ENCODE data around the gene EXT2.

EXT2 gene

DNA sequence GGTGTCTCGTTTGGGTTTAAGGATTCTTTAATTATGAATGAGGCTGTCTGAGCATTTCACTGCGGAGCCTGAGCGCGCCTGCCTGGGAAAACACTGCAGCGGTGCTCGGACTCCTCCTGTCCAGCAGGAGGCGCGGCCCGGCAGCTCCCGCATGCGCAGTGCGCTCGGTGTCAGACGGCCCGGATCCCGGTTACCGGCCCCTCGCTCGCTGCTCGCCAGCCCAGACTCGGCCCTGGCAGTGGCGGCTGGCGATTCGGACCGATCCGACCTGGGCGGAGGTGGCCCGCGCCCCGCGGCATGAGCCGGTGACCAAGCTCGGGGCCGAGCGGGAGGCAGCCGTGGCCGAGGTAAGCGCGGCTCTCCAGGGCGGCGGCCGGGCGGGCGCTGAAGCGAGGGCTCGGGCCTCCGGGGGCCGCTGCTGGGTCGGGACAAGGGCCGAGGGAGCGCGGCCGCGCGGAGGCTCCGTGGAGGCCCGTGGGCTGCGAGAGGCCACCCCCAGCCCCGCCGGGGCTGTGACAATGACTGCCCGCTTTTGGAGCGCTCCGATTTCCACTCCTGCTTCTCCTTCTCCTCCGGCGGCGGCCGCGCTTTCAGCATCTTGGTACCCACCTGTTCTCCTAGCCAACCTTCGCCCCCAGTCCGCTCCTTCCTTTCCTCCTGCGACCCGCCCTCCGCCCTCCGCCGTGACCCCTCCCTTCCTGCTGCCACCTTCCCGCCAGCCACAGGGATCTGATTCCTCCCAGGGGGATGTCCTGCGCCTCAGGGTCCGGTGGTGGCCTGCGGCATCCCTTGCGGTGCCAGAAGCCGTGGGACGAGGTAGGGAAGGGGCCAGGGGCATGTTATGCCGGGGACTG lies at the start of gene EXT2:
Gene EXT2, plus strand, starts transcription at position 173 of the 854 bp plus-strand sequence. CDS start 12,035 bp downstream, outside the sequence.
- DNase-seq: peak; percentile 80

DNA sequence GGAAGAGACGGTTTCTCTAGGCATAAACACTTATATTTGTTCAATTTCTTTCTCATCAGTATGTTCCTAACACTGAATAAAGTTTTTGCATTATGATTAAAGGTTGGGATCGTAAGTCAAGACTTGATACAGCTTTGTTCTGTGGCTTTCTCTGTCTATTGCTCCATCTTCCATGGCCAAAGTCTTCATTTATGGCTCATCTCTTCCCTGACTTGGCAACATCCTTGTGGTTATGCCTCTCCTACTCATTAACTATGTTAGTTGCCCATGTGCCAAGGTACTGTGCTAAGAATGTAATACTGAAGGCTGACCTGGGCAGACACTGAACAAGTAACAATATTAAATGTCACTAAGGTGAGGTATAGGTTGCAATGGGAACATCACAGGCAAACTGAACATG lies 49.3 kb upstream of the EXT2 start:
- DNase-seq: no peak

DNA sequence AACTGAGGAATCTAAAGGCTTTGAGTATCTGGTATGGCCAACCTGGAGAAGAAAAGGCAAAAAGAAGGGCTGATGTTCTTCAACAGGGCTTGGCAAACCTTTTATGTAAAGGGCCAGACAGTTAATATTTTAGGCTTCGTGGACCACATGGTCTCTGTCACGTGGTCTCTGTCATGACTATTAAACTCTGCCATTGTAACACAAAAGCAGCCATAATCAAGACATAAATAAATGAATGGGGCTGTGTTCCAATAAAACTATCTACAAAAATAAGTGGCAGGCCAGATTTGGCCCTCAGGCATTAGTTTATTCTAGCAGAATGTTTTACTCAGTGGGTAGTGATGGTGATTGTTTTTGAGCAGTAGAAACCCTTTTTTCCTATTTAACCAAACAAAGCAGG lies 48.2 kb upstream of the EXT2 start:
- no peak for DNase-seq

DNA sequence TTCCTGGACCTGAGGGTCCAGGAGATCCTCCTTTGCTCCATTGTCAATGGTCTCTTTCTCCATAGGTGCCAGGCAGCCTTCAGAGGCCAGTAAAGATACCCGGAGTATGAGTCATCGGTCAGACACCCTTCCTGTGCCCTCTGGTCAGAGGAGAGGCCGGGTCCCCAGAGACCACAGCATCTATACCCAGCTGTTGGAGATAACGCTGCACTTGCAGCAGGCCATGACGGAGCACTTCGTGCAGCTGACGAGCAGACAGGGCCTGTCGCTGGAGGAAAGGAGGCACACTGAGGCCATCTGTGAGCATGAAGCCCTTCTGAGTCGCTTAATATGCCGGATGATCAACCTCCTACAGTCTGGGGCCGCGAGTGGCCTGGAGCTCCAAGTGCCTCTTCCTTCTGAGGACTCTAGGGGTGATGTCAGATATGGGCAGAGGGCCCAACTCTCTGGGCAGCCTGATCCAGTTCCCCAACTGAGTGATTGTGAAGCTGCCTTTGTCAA lies 47.5 kb upstream of the EXT2 start, which contains the start of gene ACCSL:
Gene ACCSL, plus strand, starts transcription at position 51 of the 501 bp plus-strand sequence. Its CDS starts 56 bp downstream, at position 107.
- DNase-seq: no peak

DNA sequence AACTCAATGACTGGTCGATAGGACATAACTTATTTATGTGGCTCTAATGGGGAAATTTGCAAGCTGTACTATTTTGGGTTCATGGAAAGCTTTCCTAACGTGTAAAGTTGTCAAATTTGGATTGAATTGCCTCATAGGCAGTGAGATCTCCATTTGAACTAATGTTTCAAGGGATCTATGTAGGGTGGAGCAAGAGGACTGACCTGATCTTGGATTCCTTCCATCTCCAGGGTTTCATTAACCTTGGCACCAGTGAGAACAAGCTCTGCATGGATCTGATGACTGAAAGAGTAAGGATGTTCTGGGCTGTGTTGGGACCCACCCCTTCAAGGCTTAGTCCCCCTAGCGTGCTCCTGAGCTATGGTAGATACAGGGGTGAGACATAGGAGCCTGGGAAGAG lies 45.6 kb upstream of the EXT2 start:
- no peak for DNase-seq

DNA sequence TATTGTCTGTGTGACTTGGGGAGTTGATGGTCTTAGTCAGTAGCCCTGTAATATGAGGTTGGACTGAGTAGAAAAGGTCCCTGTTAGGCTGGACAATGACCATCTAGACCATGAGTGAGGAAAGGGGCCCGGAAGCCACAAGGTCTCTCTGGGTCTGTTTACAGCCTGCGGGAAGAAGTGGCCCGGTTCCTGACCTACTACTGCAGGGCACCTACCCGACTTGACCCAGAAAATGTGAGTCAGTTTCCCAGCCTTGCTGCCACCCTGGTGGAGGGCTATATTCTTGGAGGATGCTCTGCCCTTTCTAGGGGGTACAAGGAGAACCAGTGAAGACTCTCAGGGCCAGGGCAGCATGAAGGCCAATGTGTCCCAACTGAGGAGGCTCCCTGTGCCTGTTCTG lies 44.3 kb upstream of the EXT2 start:
- DNase-seq: no peak

DNA sequence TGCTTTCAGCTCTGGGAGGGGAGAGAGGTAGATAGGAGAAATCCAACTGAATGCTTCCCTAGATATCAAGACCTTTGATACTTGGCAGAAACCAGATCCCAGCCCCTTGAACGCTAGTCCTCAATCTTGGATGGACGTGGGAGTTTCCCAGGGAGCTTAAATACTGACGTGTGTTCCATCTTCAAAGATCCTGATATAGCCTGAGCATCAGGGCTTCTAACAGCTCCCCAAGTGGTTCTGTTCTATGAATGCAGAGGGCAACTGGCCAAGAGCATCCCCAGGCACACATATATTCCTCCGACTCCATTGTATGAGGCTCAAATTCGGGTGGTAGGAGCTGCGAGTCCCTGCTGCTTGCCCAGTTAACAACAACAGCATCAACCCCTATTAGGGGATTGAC lies 38.1 kb upstream of the EXT2 start:
- DNase-seq: no peak

DNA sequence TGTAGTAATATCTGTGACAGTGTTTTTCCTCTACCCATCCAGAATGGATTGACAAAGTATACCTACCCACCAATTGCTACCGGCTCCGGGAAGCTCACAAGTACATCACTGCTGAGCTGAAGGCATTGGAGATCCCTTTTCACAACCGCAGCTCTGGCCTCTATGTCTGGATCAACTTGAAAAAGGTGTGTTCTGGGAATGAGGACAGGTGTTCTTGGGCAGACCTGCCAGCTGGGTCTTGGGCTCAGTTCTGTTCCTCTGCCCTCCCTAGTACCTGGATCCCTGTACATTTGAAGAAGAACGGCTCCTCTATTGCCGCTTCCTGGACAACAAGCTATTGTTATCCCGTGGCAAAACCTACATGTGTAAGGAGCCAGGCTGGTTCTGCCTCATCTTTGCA lies 37.2 kb upstream of the EXT2 start:
- DNase-seq: no peak

DNA sequence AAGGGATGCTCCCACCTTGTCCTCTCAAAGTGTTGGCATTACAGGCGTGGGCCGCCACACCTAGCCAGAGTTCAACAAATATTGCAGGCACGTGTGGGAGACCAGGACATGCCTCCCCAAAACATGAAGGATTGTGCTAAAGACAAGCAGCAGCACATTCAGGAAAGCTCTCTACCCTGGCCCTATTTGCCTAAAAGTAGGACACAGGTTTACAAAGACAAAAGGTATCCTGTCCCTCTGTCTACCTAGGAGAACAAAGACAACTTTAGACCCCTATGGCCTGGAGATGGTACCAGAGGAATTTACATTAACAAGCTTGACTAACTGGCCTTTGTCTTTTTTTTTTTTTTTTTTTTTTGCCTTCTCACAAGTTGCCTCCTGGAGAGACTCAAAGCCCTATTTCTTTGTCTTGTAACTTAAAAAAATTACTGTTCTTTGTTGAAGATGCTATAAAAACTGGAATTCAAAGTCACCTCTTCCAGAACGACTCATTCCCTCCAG lies 30.3 kb upstream of the EXT2 start:
- no peak for DNase-seq

DNA sequence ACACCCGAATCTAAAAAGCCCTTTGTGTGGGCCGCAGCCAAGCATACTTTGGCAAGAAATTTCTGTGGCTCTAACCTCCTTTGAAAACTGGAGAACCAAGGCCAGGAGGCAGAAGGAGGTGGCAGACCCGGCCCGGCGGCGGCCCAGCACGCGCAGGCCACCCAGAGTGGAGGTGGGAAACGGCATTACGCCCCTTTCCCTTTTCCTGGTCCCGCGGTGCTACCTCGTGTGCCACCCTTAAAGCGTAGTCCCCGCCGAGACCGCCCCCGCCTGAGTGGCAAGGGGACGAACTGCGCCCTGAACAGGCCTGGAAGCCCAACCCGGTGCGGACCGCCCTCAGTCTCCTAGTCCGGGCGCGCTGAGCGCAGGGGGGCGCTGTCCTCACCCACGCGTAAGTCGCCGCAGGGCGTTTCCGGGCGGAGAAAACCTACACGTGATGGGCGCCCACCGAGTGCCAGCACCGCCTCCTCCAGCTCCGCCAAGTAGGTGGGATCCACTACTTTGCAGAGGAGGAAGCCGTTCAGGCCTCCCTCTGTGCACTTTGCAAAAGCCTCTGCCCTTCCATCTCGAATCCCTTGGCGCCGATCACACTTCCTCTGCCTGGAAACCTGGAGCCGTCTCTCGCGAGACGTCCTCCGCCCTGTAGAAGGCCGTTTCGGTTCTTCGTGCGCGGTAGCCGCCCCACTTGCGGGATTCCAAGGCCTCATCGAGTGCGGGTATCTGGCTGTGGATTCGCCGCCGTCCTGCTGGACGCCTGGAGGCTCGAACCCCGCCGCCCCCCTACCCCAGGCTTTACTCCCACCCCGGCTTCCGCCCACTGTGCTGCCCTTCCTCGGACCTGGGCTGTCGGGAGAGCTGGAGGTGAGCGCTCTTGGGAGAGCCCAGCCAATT lies 29.4 kb upstream of the EXT2 start, which contains the start of gene ACCS:
Gene ACCS, plus strand, starts transcription at position 430 of the 891 bp plus-strand sequence. CDS start 1,358 bp downstream, outside the sequence.
- peak; percentile 86 for DNase-seq

DNA sequence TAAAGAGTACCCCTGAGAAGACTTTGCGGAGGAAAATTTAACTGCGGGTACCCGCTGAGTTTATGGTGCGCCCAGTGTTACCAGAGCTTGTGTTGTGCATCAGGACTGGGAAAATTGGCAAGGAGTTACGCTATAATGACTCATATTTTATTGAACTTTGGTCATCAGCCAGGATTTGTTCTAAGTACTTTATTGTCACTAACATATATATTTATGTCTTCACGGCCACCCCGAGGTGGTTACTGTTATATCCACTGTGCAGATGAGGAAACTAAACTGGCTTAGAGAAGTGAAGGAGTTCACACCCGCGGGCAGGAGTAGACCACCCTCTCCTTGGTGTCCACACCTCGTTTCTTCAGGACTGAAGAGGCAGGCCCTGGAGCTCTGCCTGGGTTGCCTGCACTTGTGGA lies 28.7 kb upstream of the EXT2 start:
- DNase-seq: no peak

DNA sequence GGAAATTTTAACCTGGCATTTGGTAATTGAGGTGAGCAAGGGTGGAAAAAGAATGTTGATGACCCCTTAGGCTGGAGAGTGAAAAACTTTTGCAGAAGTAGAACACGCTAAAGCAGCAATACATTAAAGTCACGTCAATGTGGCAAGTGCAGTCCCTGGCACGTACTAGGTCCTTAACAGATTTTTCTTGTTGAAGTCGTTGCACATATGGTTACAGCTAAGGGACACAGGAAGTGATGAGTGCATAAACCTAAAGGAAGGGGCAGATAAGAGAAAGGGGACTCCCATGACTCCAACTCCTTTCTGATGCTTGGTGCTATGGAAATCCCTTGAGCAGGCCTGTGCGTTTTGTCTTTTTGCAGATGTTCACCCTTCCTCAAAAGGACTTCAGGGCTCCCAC lies 28.2 kb upstream of the EXT2 start:
- DNase-seq: no peak

DNA sequence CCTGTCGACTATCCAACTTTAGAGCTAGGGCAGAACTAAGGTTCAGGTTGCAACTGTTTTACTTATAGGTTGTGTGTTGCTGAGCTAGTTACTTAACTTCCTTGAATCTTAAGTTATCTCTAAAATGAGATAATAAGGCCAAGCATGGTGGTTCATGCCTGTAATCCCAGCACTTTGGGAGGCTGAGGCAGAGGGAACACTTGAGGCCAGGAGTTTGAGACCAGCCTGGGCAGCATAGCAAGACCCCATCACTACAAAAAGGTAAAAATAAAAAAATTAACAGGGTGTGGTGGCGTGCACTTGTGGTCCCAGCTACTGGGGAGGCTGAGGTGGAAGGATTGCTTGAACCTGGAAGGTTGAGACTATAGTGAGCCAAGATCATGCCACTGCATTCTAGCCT lies 27.3 kb upstream of the EXT2 start:
- DNase-seq: no peak

DNA sequence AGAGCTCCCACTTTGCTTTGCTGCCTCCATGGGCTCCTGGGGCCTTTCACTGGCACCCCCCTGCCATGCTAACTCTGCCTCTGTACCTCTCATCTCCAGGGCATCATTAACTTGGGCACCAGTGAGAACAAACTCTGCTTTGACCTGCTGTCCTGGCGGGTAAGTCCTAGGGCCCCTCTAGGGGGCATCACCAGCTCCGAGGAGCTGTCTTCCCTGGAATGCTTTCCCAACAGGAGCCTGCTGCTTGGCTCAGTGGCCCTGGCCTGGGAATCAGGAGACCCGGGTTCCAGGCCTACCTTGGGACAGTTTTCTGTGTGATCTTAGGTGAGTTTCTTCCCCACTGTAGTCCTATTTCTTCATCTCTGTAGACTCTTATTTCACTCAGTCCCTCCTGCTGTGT lies 24.3 kb upstream of the EXT2 start:
- DNase-seq: no peak

DNA sequence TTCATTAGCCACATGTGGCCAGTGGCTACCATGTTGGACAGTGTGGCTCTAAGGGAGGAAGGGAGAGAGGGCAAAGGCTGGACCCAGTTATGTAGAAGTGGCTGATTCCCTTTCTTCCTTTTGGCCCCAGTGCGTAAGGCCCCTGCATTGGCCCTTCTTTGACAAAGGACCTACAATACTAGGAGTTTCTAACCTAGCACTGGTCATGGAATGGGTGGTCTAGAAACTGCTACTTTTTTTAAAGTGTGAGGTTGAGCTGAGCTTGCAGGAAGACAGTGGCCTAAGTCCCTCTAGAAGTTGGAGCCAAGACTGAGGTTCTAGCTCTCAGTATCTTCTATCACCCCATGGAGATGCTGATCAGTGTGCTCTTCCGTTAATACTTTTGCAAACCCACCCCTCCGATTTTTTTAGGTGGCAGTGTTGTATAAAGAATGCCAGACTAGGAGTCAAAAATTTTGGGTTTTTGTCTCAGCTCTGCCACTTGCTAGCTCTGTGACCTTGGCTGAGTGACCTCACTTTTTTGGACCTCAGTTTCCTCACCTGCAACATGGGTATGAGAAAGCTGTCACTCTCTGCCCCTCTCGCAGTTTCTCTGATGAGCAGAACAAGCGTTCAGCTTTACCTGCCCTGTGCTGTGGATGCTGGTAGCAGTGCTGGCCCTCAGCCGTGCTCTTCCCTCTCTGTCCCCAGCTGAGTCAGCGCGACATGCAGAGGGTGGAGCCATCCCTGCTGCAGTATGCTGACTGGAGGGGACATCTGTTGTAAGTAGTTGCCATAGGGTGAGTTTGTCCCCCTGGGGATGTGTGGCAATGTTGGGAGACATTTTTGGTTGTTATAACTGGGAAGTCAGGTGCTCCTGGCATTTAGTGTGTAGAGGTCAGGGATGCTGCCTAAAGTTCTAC lies 22.5 kb upstream of the EXT2 start:
- no peak for DNase-seq

DNA sequence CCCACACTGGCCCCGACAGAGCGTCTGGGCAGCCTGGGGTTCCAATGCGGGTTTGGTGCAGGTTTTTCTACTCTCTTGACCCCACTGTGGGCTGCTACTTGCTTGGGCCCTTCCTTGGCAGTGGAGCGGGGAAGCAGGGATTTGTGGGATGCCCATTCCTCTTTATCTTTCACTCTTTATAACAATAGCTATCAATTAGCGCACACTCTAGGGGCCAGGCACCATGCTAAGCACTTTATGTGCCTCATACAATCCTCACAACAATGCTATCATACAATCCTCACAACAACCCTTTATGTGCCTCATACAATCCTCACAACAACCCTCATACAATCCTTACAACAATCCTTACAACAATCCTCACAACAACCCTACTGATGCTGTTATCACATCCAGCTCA lies 16.7 kb upstream of the EXT2 start:
- DNase-seq: no peak

DNA sequence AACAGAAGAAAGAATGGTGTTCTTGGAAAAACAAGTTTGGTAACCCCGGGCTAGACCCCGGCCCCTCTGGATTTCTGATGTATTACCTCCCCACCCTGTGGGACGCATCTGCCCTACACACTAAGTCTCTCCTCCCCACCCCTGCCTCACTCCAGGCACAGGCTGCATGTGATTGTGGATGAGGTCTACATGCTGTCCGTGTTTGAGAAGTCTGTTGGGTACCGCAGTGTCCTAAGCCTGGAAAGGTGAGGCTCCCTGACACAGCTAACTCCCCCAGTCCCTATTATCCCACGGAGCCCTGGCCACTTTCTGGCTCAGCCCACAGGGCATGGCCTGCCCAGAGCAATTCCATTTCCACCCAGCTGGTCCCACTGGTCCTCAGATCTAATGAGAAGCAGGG lies 16.1 kb upstream of the EXT2 start:
- DNase-seq: no peak

DNA sequence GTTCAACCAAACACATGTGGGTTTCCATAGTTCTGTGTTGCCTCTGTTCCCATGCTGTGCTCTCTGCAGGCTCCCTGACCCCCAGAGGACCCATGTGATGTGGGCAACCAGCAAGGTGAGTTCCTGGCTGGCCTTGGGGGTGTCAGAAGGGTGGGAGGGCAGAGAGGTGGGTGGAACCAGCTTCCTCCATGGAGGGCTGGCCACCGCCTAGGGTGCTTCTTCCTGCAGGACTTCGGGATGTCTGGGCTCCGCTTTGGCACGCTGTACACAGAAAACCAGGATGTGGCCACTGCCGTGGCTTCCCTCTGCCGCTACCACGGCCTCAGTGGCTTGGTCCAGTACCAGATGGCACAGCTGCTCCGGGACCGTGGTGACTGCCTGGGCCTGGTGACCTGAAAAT lies 14.5 kb upstream of the EXT2 start:
- DNase-seq: no peak

DNA sequence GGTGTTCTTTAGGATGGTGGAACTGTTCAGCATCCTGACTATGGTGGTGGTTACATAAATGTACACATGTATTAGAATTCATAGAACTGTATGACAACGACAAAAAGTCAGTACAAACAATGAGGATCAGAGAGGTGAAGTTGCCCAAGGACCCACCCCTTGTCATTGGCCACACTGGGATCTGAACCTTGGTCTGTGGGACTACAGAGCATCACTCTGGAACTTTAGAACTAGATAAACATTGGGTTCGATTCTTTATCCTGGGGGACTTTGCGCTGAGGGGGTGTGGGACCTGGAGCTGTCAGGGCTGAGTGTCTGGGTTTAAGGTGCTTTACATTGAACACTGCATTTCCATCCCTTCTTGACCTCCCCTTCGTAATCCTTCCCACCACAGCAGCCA lies 12.8 kb upstream of the EXT2 start:
- DNase-seq: no peak

DNA sequence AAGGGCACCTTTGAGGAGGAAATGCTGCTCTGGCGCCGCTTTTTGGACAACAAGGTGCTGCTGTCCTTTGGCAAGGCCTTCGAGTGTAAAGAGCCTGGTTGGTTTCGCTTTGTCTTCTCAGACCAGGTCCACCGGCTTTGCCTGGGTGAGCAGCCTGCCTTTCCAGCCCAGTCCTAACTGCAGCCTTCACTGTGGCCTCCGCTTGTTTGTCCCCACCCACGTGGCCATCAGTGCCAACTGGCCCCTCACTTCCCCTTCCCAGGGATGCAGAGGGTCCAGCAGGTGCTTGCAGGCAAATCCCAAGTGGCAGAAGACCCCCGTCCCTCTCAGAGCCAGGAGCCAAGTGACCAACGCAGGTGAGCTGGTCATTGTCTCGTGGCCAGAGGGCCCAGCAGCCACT lies 12.0 kb upstream of the EXT2 start:
- DNase-seq: no peak

DNA sequence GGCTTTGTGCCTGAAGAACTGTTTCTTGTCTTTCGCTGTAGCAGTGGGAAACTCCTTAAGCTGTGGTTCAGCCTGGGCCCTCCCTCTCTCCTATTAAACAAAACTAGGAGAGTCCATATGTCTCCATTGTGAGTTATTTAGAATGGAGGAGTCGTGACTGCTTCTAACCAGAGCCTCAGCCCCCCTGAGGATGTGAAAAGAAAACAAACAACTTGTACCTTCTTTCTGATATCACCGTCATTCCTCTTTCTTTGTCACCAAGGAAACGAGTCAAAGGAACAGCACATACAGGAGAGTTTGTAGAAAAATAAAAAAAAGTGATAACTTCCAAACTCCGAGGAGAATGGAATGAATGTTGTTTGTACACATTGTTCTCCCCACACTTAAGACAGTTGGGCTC lies 11.6 kb upstream of the EXT2 start:
- DNase-seq: no peak

DNA sequence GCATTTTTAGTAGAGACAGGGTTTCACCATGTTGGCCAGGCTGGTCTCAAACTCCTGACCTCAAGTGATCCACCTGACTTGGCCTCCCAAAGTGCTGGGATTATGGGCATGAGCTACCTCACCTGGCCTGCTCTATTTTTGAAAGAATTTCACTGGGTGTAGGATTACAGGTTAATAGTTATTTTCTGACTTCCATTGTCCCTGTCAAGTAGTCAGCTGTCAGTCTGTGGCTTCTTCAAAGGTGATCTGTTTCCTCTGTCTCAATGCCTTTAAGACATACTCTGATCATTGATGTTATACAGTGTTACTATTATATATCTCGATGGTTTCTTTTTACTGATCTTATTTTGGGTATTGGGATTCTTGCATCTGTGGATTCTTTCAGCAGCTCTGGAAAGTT lies 10.1 kb upstream of the EXT2 start:
- no peak for DNase-seq

Data from activated effector memory CD4-positive, alpha-beta T cell treated with Interleukin-2 at 50 U/mL for 16 hours (primary cell).